Small intestine (tissue), 7 donors: ENCODE results near the gene BRCA1. TPM values are rescaled to one million over a fixed set of nuclear protein-coding genes. Genes with fewer than 3 reads are reported as not detected.
"Not testable (repeated sequence)": the region's sequence is repeated elsewhere in the genome, so short reads cannot be mapped to it uniquely, and the experiment has no call there.

Experiments used
- DNase-seq, 2 donors: peaks; one replicate each; pipeline versions ENCODE4 v3.0.0 to v3.0.0-alpha.2; 2013
- FAIRE-seq: peaks from 2 replicates; lab custom pipeline; 2012; peaks lifted over from hg19 to GRCh38; lab: Jason Lieb, UNC
- H3K27ac ChIP-seq, 3 donors: one replicate each; pipeline ENCODE4 v1.5.1; 2013; ENCODE audit warnings: low read length in 2 of 3, mild to moderate bottlenecking in 2 of 3, control low read depth in 1 of 3, inconsistent platforms in 1 of 3, low read depth in 1 of 3, moderate library complexity in 1 of 3
- H3K27me3 ChIP-seq, 3 donors: one replicate each; pipeline ENCODE4 v1.6.1; 2013; ENCODE audit warnings: low read length in 3 of 3, inconsistent platforms in 1 of 3; ENCODE audit not compliant: control insufficient read depth in 3 of 3, insufficient read depth in 3 of 3
- H3K36me3 ChIP-seq, 3 donors: one replicate each; pipeline ENCODE4 v1.6.1; 2013; ENCODE audit warnings: low read length in 3 of 3, inconsistent platforms in 1 of 3, low read depth in 1 of 3, mild to moderate bottlenecking in 1 of 3, moderate library complexity in 1 of 3; ENCODE audit not compliant: control insufficient read depth in 3 of 3, insufficient read depth in 2 of 3
- H3K4me1 ChIP-seq, 3 donors: one replicate each; pipeline ENCODE4 v1.6.1; 2013; ENCODE audit warnings: low read length in 2 of 3, inconsistent platforms in 1 of 3, low read depth in 1 of 3, mild to moderate bottlenecking in 1 of 3, moderate library complexity in 1 of 3; ENCODE audit not compliant: control insufficient read depth in 3 of 3, insufficient read depth in 2 of 3
- H3K4me3 ChIP-seq, 3 donors: one replicate each; pipeline ENCODE4 v1.5.1; 2013; ENCODE audit warnings: low read length in 3 of 3, control low read depth in 1 of 3, inconsistent platforms in 1 of 3, low read depth in 1 of 3, mild to moderate bottlenecking in 1 of 3, moderate library complexity in 1 of 3
- H3K9me3 ChIP-seq, 2 donors: one replicate each; pipeline ENCODE4 v1.6.1; 2013; ENCODE audit warnings: low read depth in 1 of 2, low read length in 1 of 2; ENCODE audit not compliant: control insufficient read depth in 2 of 2, insufficient read depth in 1 of 2
- WGBS, 3 donors: extraction: QIAGEN DNeasy Blood & Tissue Kit; methylation state at CpG; one replicate each; pipeline ENCODE4 v1.1.7; 2013; 5-methylcytosine and 5-hydroxymethylcytosine counted together
- polyA plus RNA-seq, 4 donors: library from polyadenylated mRNA; stranded (reverse) in 3 of 4; unstranded in 1 of 4; fragments of 200-250 nt in 3 of 4; fragments of 120-200 nt in 1 of 4; gene quantifications; one replicate each; pipeline versions ENCODE4 v1.2.1 to v1.2.3, GENCODE V29; 2013
- donor health status: healthy with polysubstance abuse.
- donor health status: control.
- donor health status: control.
- donor health status: Bipolar disorder and iron deficiency.
- donor health status: healthy.

Gene BRCA1
- polyA plus RNA-seq, 4 donors: 0.45 to 12.4 (median 5.5) TPM

GRCh38 chr17:43127333-43127876 is 2.2 kb upstream of the BRCA1 start:
- H3K9me3 ChIP-seq, FAIRE-seq, H3K27me3 ChIP-seq, DNase-seq, H3K4me3 ChIP-seq, H3K4me1 ChIP-seq, H3K27ac ChIP-seq: not testable (repeated sequence)
- peaks cover 0 to 36% (median 2%) of the 10 kb centered on the region in 3 donors for H3K36me3 ChIP-seq
- 91 to 96% (median 93%) methylated on average over 6 of the region's 6 CpGs for WGBS, 3 donors

DNA sequence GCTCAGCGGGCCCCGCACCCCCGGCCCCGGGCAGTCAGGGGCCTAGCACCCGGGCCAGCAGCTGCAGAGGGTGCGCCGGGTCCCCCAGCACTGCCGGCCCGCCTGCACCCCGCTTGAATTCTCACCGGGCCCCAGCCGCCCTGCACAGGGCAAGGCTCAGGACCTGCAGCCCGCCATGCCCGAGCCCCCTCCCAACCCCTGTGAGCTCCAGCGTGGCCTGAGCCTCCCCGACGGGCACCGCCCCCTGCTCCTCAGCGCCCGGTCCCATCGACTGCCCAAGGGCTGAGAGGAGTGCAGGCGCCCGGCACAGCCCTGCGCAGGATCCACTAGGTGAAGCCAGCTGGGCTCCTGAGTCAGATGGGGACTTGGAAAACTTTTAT is 1.7 kb upstream of the BRCA1 start:
- no peak for DNase-seq
- no peak for FAIRE-seq
- H3K9me3 ChIP-seq: peaks cover 0 to 6% of the 10 kb centered on the region in 2 donors
- peaks cover 2 to 7% (median 4%) of the 10 kb centered on the region in 3 donors for H3K4me1 ChIP-seq
- H3K4me3 ChIP-seq: no peak overlapping the region
- H3K27ac ChIP-seq: no peak overlapping the region
- H3K36me3 ChIP-seq: peaks cover 0 to 31% (median 2%) of the 10 kb centered on the region in 3 donors
- no peaks in the 10 kb centered on the region for H3K27me3 ChIP-seq
- 95 to 99% (median 98%) methylated on average over 10 to 24 of the region's 24 CpGs for WGBS, 3 donors

GRCh38 chr17:43125967-43126910 is 1.1 kb upstream of the BRCA1 start:
- Histone ChIP-seq H3K27me3 (no peaks in the 10 kb centered on the region), H3K9me3 (peaks cover 0 to 6% of the 10 kb centered on the region in 2 donors), H3K36me3 (peaks cover 0 to 25% (median 2%) of the 10 kb centered on the region in 3 donors), H3K4me1 (peaks cover 2 to 7% (median 4%) of the 10 kb centered on the region in 3 donors), H3K27ac (peak overlapping the region; percentile 90 to 93 (median 92)), H3K4me3 (peak overlapping the region; percentile 58 to 75 (median 67))
- 70 to 77% (median 76%) methylated on average over 46 to 59 of the region's 59 CpGs for WGBS, 3 donors
- FAIRE-seq: no peak
- peak in 1 of 2 donors; percentile 3 for DNase-seq

GRCh38 chr17:43118679-43119615 is 6.2 kb downstream of the BRCA1 start:
- no peak for FAIRE-seq
- Histone ChIP-seq H3K27ac (no peak overlapping the region), H3K4me3 (no peak overlapping the region), H3K27me3 (no peaks in the 10 kb centered on the region), H3K9me3 (no peaks in the 10 kb centered on the region), H3K4me1 (peaks cover 0 to 4% (median 0%) of the 10 kb centered on the region in 3 donors), H3K36me3 (no peaks in the 10 kb centered on the region)
- 77 to 79% (median 78%) methylated on average over 14 of the region's 14 CpGs for WGBS, 3 donors
- no peak for DNase-seq

DNA sequence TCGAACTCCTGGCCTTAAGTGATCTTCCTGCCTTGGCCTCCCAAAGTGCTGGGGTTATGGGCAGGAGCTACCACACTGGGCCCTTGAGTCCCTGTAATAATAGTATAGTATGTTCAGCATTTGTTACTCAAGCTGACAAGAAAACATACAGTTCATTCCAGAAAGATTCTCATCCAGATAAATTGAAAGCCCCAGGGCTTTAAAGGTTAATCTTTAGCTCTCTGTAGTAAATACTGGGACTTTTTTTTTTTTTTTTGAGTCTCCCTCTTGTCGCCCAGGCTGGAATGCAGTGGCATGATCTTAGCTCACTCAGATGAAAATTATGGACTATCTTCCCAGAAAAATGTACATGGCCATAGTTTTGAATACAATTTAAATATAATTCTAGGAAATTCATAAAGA is 11.0 kb downstream of the BRCA1 start:
- FAIRE-seq: no peak
- H3K4me1 ChIP-seq: peaks cover 0 to 7% (median 0%) of the 10 kb centered on the region in 3 donors
- no peak overlapping the region for H3K4me3 ChIP-seq
- H3K9me3 ChIP-seq: no peaks in the 10 kb centered on the region
- peak in 1 of 2 donors; percentile 67 for DNase-seq
- WGBS, 3 donors: 58 to 73% (median 63%) methylated on average over 2 of the region's 2 CpGs
- peaks cover 0 to 6% (median 0%) of the 10 kb centered on the region in 3 donors for H3K36me3 ChIP-seq
- no peaks in the 10 kb centered on the region for H3K27me3 ChIP-seq
- no peak overlapping the region for H3K27ac ChIP-seq

DNA sequence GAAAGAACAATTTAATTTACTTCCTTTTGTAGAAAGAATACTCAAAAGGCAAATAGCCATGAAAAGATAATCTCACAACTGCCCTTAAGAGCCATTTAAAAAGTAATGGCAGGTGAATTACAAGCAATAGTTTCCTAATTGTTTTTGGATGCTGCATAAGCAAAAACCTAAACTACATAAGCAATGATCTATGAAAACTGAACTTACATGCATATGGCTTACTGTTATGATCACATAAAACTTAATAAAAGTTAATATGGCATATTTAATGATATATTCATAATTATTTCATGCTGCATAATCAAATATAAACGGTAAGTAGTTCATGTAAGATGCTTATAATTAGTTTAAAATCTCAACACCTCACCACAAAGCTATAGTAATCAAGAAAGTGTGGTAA is 18.6 kb downstream of the BRCA1 start:
- WGBS, 3 donors: 88 to 100% (median 93%) methylated on average over 1 of the region's 1 CpG
- Histone ChIP-seq H3K9me3 (no peaks in the 10 kb centered on the region), H3K27ac (no peak overlapping the region), H3K4me1 (no peaks in the 10 kb centered on the region), H3K36me3 (peaks cover 0 to 17% (median 0%) of the 10 kb centered on the region in 3 donors), H3K4me3 (no peak overlapping the region), H3K27me3 (no peaks in the 10 kb centered on the region)
- DNase-seq (no peak), FAIRE-seq (no peak)

- Histone ChIP-seq H3K4me1 (no peaks in the 10 kb centered on the region), H3K27ac (no peak overlapping the region), H3K4me3 (no peak overlapping the region), H3K9me3 (no peaks in the 10 kb centered on the region), H3K36me3 (peaks cover 0 to 17% (median 0%) of the 10 kb centered on the region in 3 donors), H3K27me3 (no peaks in the 10 kb centered on the region)
- DNase-seq (no peak), FAIRE-seq (no peak)
These were observed 20.0 kb downstream of the BRCA1 start for GRCh38 chr17:43105146-43105545.

DNA sequence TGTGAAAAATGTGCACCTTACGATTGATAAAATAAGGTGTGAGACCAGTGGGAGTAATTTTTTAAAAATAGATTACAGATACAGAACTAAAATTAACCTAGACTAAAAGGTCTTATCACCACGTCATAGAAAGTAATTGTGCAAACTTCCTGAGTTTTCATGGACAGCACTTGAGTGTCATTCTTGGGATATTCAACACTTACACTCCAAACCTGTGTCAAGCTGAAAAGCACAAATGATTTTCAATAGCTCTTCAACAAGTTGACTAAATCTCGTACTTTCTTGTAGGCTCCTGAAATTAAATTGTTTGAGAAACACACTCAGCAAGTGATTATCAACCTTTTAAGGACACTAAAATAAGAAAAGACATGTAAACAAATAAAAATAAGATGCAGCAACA is 20.5 kb downstream of the BRCA1 start:
- WGBS, 3 donors: 88 to 94% (median 88%) methylated on average over 3 of the region's 3 CpGs
- FAIRE-seq (no peak), DNase-seq (no peak)
- no peak overlapping the region for H3K27ac ChIP-seq
- H3K4me3 ChIP-seq: no peak overlapping the region
- H3K36me3 ChIP-seq: peaks cover 0 to 17% (median 0%) of the 10 kb centered on the region in 3 donors
- H3K27me3 ChIP-seq: no peaks in the 10 kb centered on the region
- no peaks in the 10 kb centered on the region for H3K4me1 ChIP-seq
- H3K9me3 ChIP-seq: no peaks in the 10 kb centered on the region
